GM23338 (cell line): ENCODE results near the gene STX10.

ENCODE experiments used
- CREB1 ChIP-seq: fragments of 250-450 bp; sonication (Bioruptor Pico); IDR thresholded peaks from 2 replicates; pipeline ENCODE4 v1.5.0; 2020; ENCODE audit warnings: low read depth, mild to moderate bottlenecking, moderate library complexity
- EZH2 ChIP-seq: fragments of 200-600 bp; sonication (generic); IDR thresholded peaks from one replicate; pipeline ENCODE4 v1.8.0; 2017; ENCODE audit warnings: antibody characterized with exemption, mild to moderate bottlenecking, low read depth; ENCODE audit not compliant: unreplicated experiment
- EZH2phosphoT487 ChIP-seq: fragments of 200-600 bp; sonication (generic); IDR thresholded peaks from one replicate; pipeline ENCODE4 v1.8.1; 2018; ENCODE audit warnings: antibody characterized with exemption; ENCODE audit not compliant: unreplicated experiment
- JUNB ChIP-seq: IDR thresholded peaks from one replicate; pipeline ENCODE4 v1.6.1; 2016; ENCODE audit warnings: antibody characterized with exemption; ENCODE audit not compliant: unreplicated experiment
- NANOG ChIP-seq: IDR thresholded peaks from 2 replicates; pipeline ENCODE4 v1.6.1; 2016; ENCODE audit warnings: antibody characterized with exemption, borderline replicate concordance
- POLR2AphosphoS5 ChIP-seq: IDR thresholded peaks from 2 replicates; pipeline ENCODE4 v1.6.1; 2016; ENCODE audit warnings: antibody characterized with exemption, low read depth
- STAT1 ChIP-seq: IDR thresholded peaks from one replicate; pipeline ENCODE4 v1.6.1; 2016; ENCODE audit warnings: antibody characterized with exemption; ENCODE audit not compliant: unreplicated experiment
- ZNF331 ChIP-seq: fragments of 250-450 bp; sonication (Bioruptor Pico); IDR thresholded peaks from 2 replicates; pipeline ENCODE4 v1.5.0; 2020; ENCODE audit warnings: low read depth, mild to moderate bottlenecking, moderate library complexity
- TF ChIP-seq, protein P1 (sequence below), 2 experiments: fragments of 200-600 bp in 1 of 2; sonication (generic) in 1 of 2; conservative IDR thresholded peaks; 2 replicates each; pipeline versions ENCODE4 v1.5.1 to v1.6.1; 2016 to 2017; ENCODE audit warnings: antibody characterized with exemption in 2 of 2, low read depth in 2 of 2, mild to moderate bottlenecking in 2 of 2, moderate library complexity in 1 of 2
- TF ChIP-seq, protein P2 (sequence below): IDR thresholded peaks from one replicate; pipeline ENCODE4 v1.6.1; 2018; ENCODE audit warnings: antibody characterized with exemption; ENCODE audit not compliant: unreplicated experiment
- TF ChIP-seq, protein P3 (sequence below): IDR thresholded peaks from 2 replicates; pipeline ENCODE4 v1.6.1; 2016; ENCODE audit warnings: antibody characterized with exemption
- TF ChIP-seq, protein P4 (sequence below): fragments of 250-450 bp; sonication (Bioruptor Pico); IDR thresholded peaks from 2 replicates; pipeline ENCODE4 v1.5.0; 2020; ENCODE audit warnings: mild to moderate bottlenecking, moderate library complexity

DNA sequence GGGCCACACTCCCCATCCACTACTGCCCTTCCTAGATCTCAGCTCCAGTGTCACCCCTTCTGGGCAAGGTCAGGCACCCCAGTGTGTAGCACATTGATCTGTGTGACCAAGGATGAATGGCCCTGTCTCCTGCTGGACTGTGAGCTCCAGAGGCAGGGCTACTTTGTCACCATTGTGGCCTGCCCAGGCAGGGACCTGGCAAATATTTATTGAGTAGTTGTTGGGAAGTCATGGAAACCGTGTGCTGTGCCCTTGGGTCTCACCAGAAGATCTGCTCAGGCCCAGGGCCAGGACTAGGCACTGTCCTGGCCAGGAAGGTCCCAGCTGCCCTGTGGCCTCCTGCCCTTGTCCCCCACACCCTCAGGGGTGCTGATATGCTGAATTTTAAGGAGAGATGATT lies 21.6 kb downstream of the STX10 start:
- TF ChIP-seq POLR2AphosphoS5 (no peak), EZH2 (no peak), EZH2phosphoT487 (no peak), JUNB (no peak), CREB1 (CRISPR knock-in tag) (no peak), ZNF331 (CRISPR knock-in tag) (no peak), NANOG (no peak), STAT1 (no peak)
- TF ChIP-seq, protein P1, sequence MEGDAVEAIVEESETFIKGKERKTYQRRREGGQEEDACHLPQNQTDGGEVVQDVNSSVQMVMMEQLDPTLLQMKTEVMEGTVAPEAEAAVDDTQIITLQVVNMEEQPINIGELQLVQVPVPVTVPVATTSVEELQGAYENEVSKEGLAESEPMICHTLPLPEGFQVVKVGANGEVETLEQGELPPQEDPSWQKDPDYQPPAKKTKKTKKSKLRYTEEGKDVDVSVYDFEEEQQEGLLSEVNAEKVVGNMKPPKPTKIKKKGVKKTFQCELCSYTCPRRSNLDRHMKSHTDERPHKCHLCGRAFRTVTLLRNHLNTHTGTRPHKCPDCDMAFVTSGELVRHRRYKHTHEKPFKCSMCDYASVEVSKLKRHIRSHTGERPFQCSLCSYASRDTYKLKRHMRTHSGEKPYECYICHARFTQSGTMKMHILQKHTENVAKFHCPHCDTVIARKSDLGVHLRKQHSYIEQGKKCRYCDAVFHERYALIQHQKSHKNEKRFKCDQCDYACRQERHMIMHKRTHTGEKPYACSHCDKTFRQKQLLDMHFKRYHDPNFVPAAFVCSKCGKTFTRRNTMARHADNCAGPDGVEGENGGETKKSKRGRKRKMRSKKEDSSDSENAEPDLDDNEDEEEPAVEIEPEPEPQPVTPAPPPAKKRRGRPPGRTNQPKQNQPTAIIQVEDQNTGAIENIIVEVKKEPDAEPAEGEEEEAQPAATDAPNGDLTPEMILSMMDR (conservative IDR thresholded peaks at IDR 0.05; ENCODE audit: low read depth in 2 of 2): no peak
- TF ChIP-seq, protein P2, sequence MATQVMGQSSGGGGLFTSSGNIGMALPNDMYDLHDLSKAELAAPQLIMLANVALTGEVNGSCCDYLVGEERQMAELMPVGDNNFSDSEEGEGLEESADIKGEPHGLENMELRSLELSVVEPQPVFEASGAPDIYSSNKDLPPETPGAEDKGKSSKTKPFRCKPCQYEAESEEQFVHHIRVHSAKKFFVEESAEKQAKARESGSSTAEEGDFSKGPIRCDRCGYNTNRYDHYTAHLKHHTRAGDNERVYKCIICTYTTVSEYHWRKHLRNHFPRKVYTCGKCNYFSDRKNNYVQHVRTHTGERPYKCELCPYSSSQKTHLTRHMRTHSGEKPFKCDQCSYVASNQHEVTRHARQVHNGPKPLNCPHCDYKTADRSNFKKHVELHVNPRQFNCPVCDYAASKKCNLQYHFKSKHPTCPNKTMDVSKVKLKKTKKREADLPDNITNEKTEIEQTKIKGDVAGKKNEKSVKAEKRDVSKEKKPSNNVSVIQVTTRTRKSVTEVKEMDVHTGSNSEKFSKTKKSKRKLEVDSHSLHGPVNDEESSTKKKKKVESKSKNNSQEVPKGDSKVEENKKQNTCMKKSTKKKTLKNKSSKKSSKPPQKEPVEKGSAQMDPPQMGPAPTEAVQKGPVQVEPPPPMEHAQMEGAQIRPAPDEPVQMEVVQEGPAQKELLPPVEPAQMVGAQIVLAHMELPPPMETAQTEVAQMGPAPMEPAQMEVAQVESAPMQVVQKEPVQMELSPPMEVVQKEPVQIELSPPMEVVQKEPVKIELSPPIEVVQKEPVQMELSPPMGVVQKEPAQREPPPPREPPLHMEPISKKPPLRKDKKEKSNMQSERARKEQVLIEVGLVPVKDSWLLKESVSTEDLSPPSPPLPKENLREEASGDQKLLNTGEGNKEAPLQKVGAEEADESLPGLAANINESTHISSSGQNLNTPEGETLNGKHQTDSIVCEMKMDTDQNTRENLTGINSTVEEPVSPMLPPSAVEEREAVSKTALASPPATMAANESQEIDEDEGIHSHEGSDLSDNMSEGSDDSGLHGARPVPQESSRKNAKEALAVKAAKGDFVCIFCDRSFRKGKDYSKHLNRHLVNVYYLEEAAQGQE: no peak
- TF ChIP-seq, protein P3, sequence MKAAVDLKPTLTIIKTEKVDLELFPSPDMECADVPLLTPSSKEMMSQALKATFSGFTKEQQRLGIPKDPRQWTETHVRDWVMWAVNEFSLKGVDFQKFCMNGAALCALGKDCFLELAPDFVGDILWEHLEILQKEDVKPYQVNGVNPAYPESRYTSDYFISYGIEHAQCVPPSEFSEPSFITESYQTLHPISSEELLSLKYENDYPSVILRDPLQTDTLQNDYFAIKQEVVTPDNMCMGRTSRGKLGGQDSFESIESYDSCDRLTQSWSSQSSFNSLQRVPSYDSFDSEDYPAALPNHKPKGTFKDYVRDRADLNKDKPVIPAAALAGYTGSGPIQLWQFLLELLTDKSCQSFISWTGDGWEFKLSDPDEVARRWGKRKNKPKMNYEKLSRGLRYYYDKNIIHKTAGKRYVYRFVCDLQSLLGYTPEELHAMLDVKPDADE: no peak
- TF ChIP-seq, protein P4, sequence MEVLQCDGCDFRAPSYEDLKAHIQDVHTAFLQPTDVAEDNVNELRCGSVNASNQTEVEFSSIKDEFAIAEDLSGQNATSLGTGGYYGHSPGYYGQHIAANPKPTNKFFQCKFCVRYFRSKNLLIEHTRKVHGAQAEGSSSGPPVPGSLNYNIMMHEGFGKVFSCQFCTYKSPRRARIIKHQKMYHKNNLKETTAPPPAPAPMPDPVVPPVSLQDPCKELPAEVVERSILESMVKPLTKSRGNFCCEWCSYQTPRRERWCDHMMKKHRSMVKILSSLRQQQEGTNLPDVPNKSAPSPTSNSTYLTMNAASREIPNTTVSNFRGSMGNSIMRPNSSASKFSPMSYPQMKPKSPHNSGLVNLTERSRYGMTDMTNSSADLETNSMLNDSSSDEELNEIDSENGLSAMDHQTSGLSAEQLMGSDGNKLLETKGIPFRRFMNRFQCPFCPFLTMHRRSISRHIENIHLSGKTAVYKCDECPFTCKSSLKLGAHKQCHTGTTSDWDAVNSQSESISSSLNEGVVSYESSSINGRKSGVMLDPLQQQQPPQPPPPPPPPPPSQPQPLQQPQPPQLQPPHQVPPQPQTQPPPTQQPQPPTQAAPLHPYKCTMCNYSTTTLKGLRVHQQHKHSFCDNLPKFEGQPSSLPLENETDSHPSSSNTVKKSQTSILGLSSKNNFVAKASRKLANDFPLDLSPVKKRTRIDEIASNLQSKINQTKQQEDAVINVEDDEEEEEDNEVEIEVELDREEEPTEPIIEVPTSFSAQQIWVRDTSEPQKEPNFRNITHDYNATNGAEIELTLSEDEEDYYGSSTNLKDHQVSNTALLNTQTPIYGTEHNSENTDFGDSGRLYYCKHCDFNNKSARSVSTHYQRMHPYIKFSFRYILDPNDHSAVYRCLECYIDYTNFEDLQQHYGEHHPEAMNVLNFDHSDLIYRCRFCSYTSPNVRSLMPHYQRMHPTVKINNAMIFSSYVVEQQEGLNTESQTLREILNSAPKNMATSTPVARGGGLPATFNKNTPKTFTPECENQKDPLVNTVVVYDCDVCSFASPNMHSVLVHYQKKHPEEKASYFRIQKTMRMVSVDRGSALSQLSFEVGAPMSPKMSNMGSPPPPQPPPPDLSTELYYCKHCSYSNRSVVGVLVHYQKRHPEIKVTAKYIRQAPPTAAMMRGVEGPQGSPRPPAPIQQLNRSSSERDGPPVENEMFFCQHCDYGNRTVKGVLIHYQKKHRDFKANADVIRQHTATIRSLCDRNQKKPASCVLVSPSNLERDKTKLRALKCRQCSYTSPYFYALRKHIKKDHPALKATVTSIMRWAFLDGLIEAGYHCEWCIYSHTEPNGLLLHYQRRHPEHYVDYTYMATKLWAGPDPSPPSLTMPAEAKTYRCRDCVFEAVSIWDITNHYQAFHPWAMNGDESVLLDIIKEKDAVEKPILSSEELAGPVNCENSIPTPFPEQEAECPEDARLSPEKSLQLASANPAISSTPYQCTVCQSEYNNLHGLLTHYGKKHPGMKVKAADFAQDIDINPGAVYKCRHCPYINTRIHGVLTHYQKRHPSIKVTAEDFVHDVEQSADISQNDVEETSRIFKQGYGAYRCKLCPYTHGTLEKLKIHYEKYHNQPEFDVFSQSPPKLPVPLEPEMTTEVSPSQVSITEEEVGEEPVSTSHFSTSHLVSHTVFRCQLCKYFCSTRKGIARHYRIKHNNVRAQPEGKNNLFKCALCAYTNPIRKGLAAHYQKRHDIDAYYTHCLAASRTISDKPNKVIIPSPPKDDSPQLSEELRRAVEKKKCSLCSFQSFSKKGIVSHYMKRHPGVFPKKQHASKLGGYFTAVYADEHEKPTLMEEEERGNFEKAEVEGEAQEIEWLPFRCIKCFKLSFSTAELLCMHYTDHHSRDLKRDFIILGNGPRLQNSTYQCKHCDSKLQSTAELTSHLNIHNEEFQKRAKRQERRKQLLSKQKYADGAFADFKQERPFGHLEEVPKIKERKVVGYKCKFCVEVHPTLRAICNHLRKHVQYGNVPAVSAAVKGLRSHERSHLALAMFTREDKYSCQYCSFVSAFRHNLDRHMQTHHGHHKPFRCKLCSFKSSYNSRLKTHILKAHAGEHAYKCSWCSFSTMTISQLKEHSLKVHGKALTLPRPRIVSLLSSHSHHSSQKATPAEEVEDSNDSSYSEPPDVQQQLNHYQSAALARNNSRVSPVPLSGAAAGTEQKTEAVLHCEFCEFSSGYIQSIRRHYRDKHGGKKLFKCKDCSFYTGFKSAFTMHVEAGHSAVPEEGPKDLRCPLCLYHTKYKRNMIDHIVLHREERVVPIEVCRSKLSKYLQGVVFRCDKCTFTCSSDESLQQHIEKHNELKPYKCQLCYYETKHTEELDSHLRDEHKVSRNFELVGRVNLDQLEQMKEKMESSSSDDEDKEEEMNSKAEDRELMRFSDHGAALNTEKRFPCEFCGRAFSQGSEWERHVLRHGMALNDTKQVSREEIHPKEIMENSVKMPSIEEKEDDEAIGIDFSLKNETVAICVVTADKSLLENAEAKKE (CRISPR knock-in tag): no peak
